ENCODE measurements around the gene SS18L1. TPM values are rescaled to one million over a fixed set of nuclear protein-coding genes. Genes with fewer than 3 reads are reported as not detected.

The SS18L1 gene
- total RNA-seq, 5 donors from 2014 or later (not counting 1 experiment from before 2014, with no cell fraction given): 14.6 to 23.6 (median 19.4) TPM

- DNase-seq: peak in 1 of 35 experiments; percentile 14
- Histone ChIP-seq H3K36me3 (ENCODE audit: control insufficient read depth in 2 of 2, extremely low read depth in 1 of 2, insufficient read depth in 1 of 2, low read length in 1 of 2) (peaks cover 6 to 31% of the 10 kb centered on the region in 2 donors), H3K4me3 (ENCODE audit: control insufficient read depth in 1 of 2, extremely low read depth in 1 of 2, low read length in 1 of 2) (peak overlapping the region; percentile 52 to 82), H3K27ac (ENCODE audit: low read length) (peak overlapping the region; percentile 2), H3K9me3 (no peaks in the 10 kb centered on the region), H3K27me3 (replicated peaks in 1 of 2; ENCODE audit: control insufficient read depth in 2 of 2, extremely low read depth in 1 of 2, insufficient read depth in 2 of 2, low read length in 1 of 2) (no peaks in the 10 kb centered on the region), H3K4me1 (ENCODE audit: control insufficient read depth in 1 of 2, extremely low read depth in 1 of 2, insufficient read depth in 2 of 2, low read length in 2 of 2) (peaks cover 19 to 56% of the 10 kb centered on the region in 2 experiments)
- WGBS (ENCODE audit: insufficient coverage): under 1% methylated on average over 68 of the region's 71 CpGs
- Mint-ChIP-seq H3K4me1 (peaks cover 54 to 65% (median 61%) of the 10 kb centered on the region in 3 donors), H3K27me3 (no peaks in the 10 kb centered on the region), H3K9me3 (no peaks in the 10 kb centered on the region), H3K36me3 (peaks cover 25% of the 10 kb centered on the region), H3K27ac (peak overlapping the region; percentile 85 to 90), H3K4me3 (peak overlapping the region; percentile 84 to 89 (median 87))
- ChIA-PET CTCF (no interaction called here), POLR2A (no interaction called here)
- peak; percentile 16 to 22 (median 17) for ATAC-seq (replicated peaks in 1 of 4)
These were observed 1.1 kb upstream of the SS18L1 start for GRCh38 chr20:62142252-62143080.

DNA sequence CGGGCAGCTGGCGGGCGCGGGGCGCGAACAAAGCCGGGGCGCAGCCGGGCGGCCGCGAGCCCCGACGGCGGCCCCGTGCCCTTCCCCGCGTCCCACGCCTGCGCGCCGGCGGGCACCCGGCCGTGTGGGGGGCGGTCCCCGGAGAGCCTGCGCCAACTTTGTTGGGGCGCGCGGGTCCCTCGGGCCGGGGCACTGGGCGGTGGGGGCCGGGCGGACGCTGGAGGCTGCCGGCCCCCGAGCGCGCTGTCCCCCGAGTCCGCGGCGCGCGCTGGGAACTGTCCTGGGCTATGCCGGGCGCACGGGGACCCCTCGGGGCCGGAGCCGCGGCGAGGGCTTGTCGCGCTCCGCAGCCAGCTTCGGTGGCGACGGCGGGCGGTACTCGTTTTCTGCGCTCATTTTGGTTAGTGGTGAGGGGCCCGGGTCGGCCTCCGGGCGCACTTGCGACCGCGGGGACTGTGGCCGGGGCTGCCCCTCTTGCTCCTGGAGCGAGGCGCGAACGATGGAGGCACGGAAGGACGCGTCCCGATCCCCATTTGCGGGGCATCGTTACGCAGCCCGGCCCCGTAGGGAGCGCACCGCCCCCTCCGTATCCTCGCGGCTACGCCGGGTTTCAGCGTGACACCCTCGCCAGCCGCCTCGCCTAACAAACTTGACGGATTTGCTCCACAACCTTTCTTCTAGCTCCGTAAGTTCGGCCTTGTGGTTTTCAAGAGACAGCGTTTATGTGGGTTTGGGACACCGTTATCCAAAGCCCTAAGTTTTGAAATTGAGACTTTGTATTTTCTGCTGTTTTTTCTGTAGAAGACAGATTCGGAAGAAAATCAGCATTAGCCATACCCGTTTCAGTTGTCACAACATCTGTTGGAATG, 622 bp downstream of the SS18L1 start:
- Mint-ChIP-seq H3K27ac (peak overlapping the region; percentile 66 to 84), H3K4me3 (peak overlapping the region; percentile 79 to 87 (median 84)), H3K27me3 (no peaks in the 10 kb centered on the region), H3K4me1 (peaks cover 50 to 60% (median 58%) of the 10 kb centered on the region in 3 donors), H3K36me3 (peaks cover 11% of the 10 kb centered on the region), H3K9me3 (no peaks in the 10 kb centered on the region)
- ATAC-seq (replicated peaks in 1 of 4): peak; percentile 1 to 11 (median 6)
- peak in 21 of 35 experiments; percentile 16 to 66 (median 29) for DNase-seq
- Histone ChIP-seq H3K36me3 (ENCODE audit: control insufficient read depth in 2 of 2, extremely low read depth in 1 of 2, insufficient read depth in 1 of 2, low read length in 1 of 2) (peaks cover under 1 to 15% of the 10 kb centered on the region in 2 donors), H3K4me1 (ENCODE audit: control insufficient read depth in 1 of 2, extremely low read depth in 1 of 2, insufficient read depth in 2 of 2, low read length in 2 of 2) (peaks cover 19 to 63% of the 10 kb centered on the region in 2 experiments), H3K4me3 (ENCODE audit: control insufficient read depth in 1 of 2, extremely low read depth in 1 of 2, low read length in 1 of 2) (peak overlapping the region; percentile 60 to 67), H3K27me3 (replicated peaks in 1 of 2; ENCODE audit: control insufficient read depth in 2 of 2, extremely low read depth in 1 of 2, insufficient read depth in 2 of 2, low read length in 1 of 2) (no peaks in the 10 kb centered on the region), H3K9me3 (no peaks in the 10 kb centered on the region), H3K27ac (ENCODE audit: low read length) (no peak overlapping the region)
- 1% methylated on average over 79 of the region's 104 CpGs for WGBS (ENCODE audit: insufficient coverage)
- CTCF ChIA-PET: interaction anchor here in 1 of 2 donors (0.5 kb wide), 1 partner anchor 58 kb away, joined by 3 read pairs; no protein-coding TSS in a partner anchor
- POLR2A ChIA-PET: interaction anchor here in 1 of 2 donors (0.6 kb wide), 1 partner anchor 44 kb away, joined by 5 read pairs; no protein-coding TSS in a partner anchor

DNA sequence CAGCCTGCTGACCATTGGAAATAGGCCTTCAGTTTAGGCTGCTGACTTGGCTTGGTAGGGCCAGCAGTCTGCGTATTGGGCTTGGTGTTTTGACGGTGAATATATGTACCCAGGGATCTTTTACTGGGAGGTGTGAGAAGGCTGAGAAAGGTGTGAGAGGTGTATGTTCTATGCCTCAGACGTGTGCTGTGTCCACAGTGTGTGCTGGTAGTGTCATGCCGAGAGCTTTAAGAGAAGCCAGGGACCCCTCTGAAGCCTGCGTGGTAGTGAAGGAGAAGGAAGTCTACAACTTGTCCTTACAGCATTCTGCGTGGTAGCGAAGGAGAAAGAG, 2.1 kb downstream of the SS18L1 start:
- Mint-ChIP-seq H3K4me1 (peaks cover 53 to 61% (median 54%) of the 10 kb centered on the region in 3 donors), H3K4me3 (peak overlapping the region; percentile 79 to 87 (median 84)), H3K9me3 (no peaks in the 10 kb centered on the region), H3K36me3 (peaks cover 7% of the 10 kb centered on the region), H3K27ac (no peak overlapping the region), H3K27me3 (no peaks in the 10 kb centered on the region)
- Histone ChIP-seq H3K27me3 (replicated peaks in 1 of 2; ENCODE audit: control insufficient read depth in 2 of 2, extremely low read depth in 1 of 2, insufficient read depth in 2 of 2, low read length in 1 of 2) (no peaks in the 10 kb centered on the region), H3K27ac (ENCODE audit: low read length) (no peak overlapping the region), H3K36me3 (ENCODE audit: control insufficient read depth in 2 of 2, extremely low read depth in 1 of 2, insufficient read depth in 1 of 2, low read length in 1 of 2) (no peaks in the 10 kb centered on the region), H3K4me1 (ENCODE audit: control insufficient read depth in 1 of 2, extremely low read depth in 1 of 2, insufficient read depth in 2 of 2, low read length in 2 of 2) (peaks cover 18 to 59% of the 10 kb centered on the region in 2 experiments), H3K9me3 (no peaks in the 10 kb centered on the region), H3K4me3 (ENCODE audit: control insufficient read depth in 1 of 2, extremely low read depth in 1 of 2, low read length in 1 of 2) (no peak overlapping the region)
- ATAC-seq (replicated peaks in 1 of 4) (no peak), DNase-seq (no peak)
- CTCF ChIA-PET: interaction anchor here in 1 of 2 donors (1.3 kb wide), 1 partner anchor 9 kb away, joined by 3 read pairs; no protein-coding TSS in a partner anchor
- POLR2A ChIA-PET: no interaction called here
- 91% methylated on average over 5 of the region's 7 CpGs for WGBS (ENCODE audit: insufficient coverage)

- CTCF ChIA-PET: interaction anchor here in 1 of 2 donors (0.6 to 1.3 kb wide), 2 partner anchors 9 to 33 kb away, joined by 3 to 4 read pairs; no protein-coding TSS in a partner anchor
- Mint-ChIP-seq H3K27me3 (no peaks in the 10 kb centered on the region), H3K4me3 (peak overlapping the region in 2 of 3 donors; percentile 79 to 87), H3K4me1 (peaks cover 48 to 55% (median 49%) of the 10 kb centered on the region in 3 donors), H3K27ac (no peak overlapping the region), H3K36me3 (peaks cover 4% of the 10 kb centered on the region), H3K9me3 (no peaks in the 10 kb centered on the region)
- Histone ChIP-seq H3K27me3 (replicated peaks in 1 of 2; ENCODE audit: control insufficient read depth in 2 of 2, extremely low read depth in 1 of 2, insufficient read depth in 2 of 2, low read length in 1 of 2) (no peaks in the 10 kb centered on the region), H3K9me3 (no peaks in the 10 kb centered on the region), H3K4me3 (ENCODE audit: control insufficient read depth in 1 of 2, extremely low read depth in 1 of 2, low read length in 1 of 2) (no peak overlapping the region), H3K27ac (ENCODE audit: low read length) (no peak overlapping the region), H3K4me1 (ENCODE audit: control insufficient read depth in 1 of 2, extremely low read depth in 1 of 2, insufficient read depth in 2 of 2, low read length in 2 of 2) (peaks cover 14 to 53% of the 10 kb centered on the region in 2 experiments), H3K36me3 (ENCODE audit: control insufficient read depth in 2 of 2, extremely low read depth in 1 of 2, insufficient read depth in 1 of 2, low read length in 1 of 2) (no peaks in the 10 kb centered on the region)
- ATAC-seq (replicated peaks in 1 of 4): no peak
- no peak for DNase-seq
- WGBS (ENCODE audit: insufficient coverage): 96% methylated on average over 18 of the region's 22 CpGs
- POLR2A ChIA-PET: no interaction called here
These were observed 2.6 kb downstream of the SS18L1 start for GRCh38 chr20:62146019-62146755.

GRCh38 chr20:62147125-62147524, 3.6 kb downstream of the SS18L1 start:
- no peak for DNase-seq
- H3K4me3 ChIP-seq (ENCODE audit: control insufficient read depth in 1 of 2, extremely low read depth in 1 of 2, low read length in 1 of 2): no peak overlapping the region
- H3K9me3 ChIP-seq: no peaks in the 10 kb centered on the region
- no peaks in the 10 kb centered on the region for H3K9me3 Mint-ChIP-seq
- peaks cover 4% of the 10 kb centered on the region for H3K36me3 Mint-ChIP-seq
- POLR2A ChIA-PET: no interaction called here
- no peaks in the 10 kb centered on the region for H3K27me3 ChIP-seq (replicated peaks in 1 of 2; ENCODE audit: control insufficient read depth in 2 of 2, extremely low read depth in 1 of 2, insufficient read depth in 2 of 2, low read length in 1 of 2)
- no peak overlapping the region for H3K4me3 Mint-ChIP-seq
- no peak for ATAC-seq (replicated peaks in 1 of 4)
- no peak overlapping the region for H3K27ac Mint-ChIP-seq
- H3K27ac ChIP-seq (ENCODE audit: low read length): no peak overlapping the region
- H3K4me1 Mint-ChIP-seq: peaks cover 39 to 49% (median 39%) of the 10 kb centered on the region in 3 donors
- peaks cover 6 to 44% of the 10 kb centered on the region in 2 experiments for H3K4me1 ChIP-seq (ENCODE audit: control insufficient read depth in 1 of 2, extremely low read depth in 1 of 2, insufficient read depth in 2 of 2, low read length in 2 of 2)
- H3K36me3 ChIP-seq (ENCODE audit: control insufficient read depth in 2 of 2, extremely low read depth in 1 of 2, insufficient read depth in 1 of 2, low read length in 1 of 2): no peaks in the 10 kb centered on the region
- 96% methylated on average over 6 of the region's 6 CpGs for whole genome bisulfite sequencing (ENCODE audit: insufficient coverage)
- H3K27me3 Mint-ChIP-seq: no peaks in the 10 kb centered on the region
- CTCF ChIA-PET: interaction anchor here in 1 of 2 donors (0.5 to 0.6 kb wide), 2 partner anchors 33 to 240 kb away, joined by 4 read pairs; partner anchors contain the start of gene RPS21

All from T-cell (primary cell).